OCI-LY1 (cell line): ENCODE data around the gene ABHD6.

Experiments
- H2AFZ ChIP-seq: fragments of 200-600 bp; sonication (generic), shearing (Covaris generic); 2 replicates; pipeline ENCODE4 v1.6.0; 2014; ENCODE audit warnings: antibody characterized with exemption, mild to moderate bottlenecking, low read length
- H3F3A ChIP-seq: fragments of 200-600 bp; sonication (generic), shearing (Covaris generic); 2 replicates; pipeline ENCODE4 v1.6.0; 2014; ENCODE audit warnings: mild to moderate bottlenecking, antibody characterized with exemption, low read length, moderate library complexity; ENCODE audit not compliant: insufficient read depth
- H3K27ac ChIP-seq: fragments of 200-600 bp; sonication (generic); 2 replicates; pipeline ENCODE4 v1.5.1; 2014; ENCODE audit warnings: low read length, mixed run types, mild to moderate bottlenecking, low read depth; ENCODE audit not compliant: poor library complexity, severe bottlenecking
- H3K27me3 ChIP-seq: fragments of 200-600 bp; sonication (generic); 2 replicates; pipeline ENCODE4 v1.6.0; 2014; ENCODE audit warnings: antibody characterized with exemption, mild to moderate bottlenecking, low read length, moderate library complexity; ENCODE audit not compliant: insufficient read depth
- H3K36me3 ChIP-seq: fragments of 200-600 bp; sonication (generic); 2 replicates; pipeline ENCODE4 v1.6.1; 2014; ENCODE audit warnings: mild to moderate bottlenecking, antibody characterized with exemption, low read length, moderate library complexity, mixed read lengths; ENCODE audit not compliant: insufficient read depth
- H3K4me1 ChIP-seq: fragments of 200-600 bp; sonication (generic); 2 replicates; pipeline ENCODE4 v1.5.1; 2014; ENCODE audit warnings: mild to moderate bottlenecking, low read length, moderate library complexity; ENCODE audit not compliant: insufficient read depth, severe bottlenecking
- H3K4me2 ChIP-seq: fragments of 200-600 bp; sonication (generic), shearing (Covaris generic); 2 replicates; pipeline ENCODE4 v1.6.1; 2014; ENCODE audit warnings: low read length
- H3K4me3 ChIP-seq: fragments of 200-600 bp; sonication (generic); 2 replicates; pipeline ENCODE4 v1.5.1; 2014; ENCODE audit warnings: low read length, low read depth, mild to moderate bottlenecking, mixed read lengths; ENCODE audit not compliant: poor library complexity, severe bottlenecking
- H3K79me2 ChIP-seq: fragments of 200-600 bp; shearing (Covaris generic); 2 replicates; pipeline ENCODE4 v1.6.1; 2016; ENCODE audit warnings: mixed run types, low read length, mixed read lengths; ENCODE audit not compliant: insufficient read depth
- H3K9ac ChIP-seq: fragments of 200-600 bp; sonication (generic), shearing (Covaris generic); 2 replicates; pipeline ENCODE4 v1.6.1; 2014; ENCODE audit warnings: mild to moderate bottlenecking, low read length, mixed read lengths
- H3K9me2 ChIP-seq: fragments of 200-600 bp; sonication (generic), shearing (Covaris generic); 2 replicates; pipeline ENCODE4 v1.6.1; 2014; ENCODE audit warnings: low read depth, mild to moderate bottlenecking, low read length, mixed read lengths
- H3K9me3 ChIP-seq: fragments of 200-600 bp; shearing (Covaris generic); 2 replicates; pipeline ENCODE4 v1.6.1; 2014; ENCODE audit warnings: low read length, mixed read lengths
- H4K20me1 ChIP-seq: fragments of 200-600 bp; sonication (generic), shearing (Covaris generic); 2 replicates; pipeline ENCODE4 v1.6.0; 2016; ENCODE audit warnings: mild to moderate bottlenecking, low read length; ENCODE audit not compliant: insufficient read depth
- CTCF ChIP-seq: fragments of 200-600 bp; sonication (generic), shearing (Covaris generic); IDR thresholded peaks from 2 replicates; pipeline ENCODE4 v1.5.1; 2017; ENCODE audit warnings: mild to moderate bottlenecking, antibody characterized with exemption, low read length, moderate library complexity, mixed read lengths
- EZH2 ChIP-seq: fragments of 200-600 bp; sonication (generic), shearing (Covaris generic); IDR thresholded peaks from 2 replicates; pipeline ENCODE4 v1.8.0; 2017; ENCODE audit warnings: borderline replicate concordance, mixed run types, mild to moderate bottlenecking, antibody characterized with exemption, low read length, moderate library complexity, mixed read lengths

ABHD6 gene

GRCh38 chr3:58189691-58190090 lies 47.9 kb upstream of the ABHD6 start:
- no peak overlapping the region for H3K9ac ChIP-seq
- H4K20me1 ChIP-seq: no peaks in the 10 kb centered on the region
- H3K27ac ChIP-seq: no peak overlapping the region
- no peak overlapping the region for H3K4me3 ChIP-seq
- H3K79me2 ChIP-seq: no peaks in the 10 kb centered on the region
- no peaks in the 10 kb centered on the region for H3K9me3 ChIP-seq
- no peaks in the 10 kb centered on the region for H3K4me1 ChIP-seq
- no peaks in the 10 kb centered on the region; the same call in 1 of the 2 replicates for H3K36me3 ChIP-seq
- H3K4me2 ChIP-seq: no peak overlapping the region
- no peaks in the 10 kb centered on the region for H3K9me2 ChIP-seq
- no peaks in the 10 kb centered on the region for H3F3A ChIP-seq
- no peak overlapping the region for H2AFZ ChIP-seq
- no peaks in the 10 kb centered on the region for H3K27me3 ChIP-seq
- no peak for TF ChIP-seq CTCF
- no peak for TF ChIP-seq EZH2

GRCh38 chr3:58190291-58190690 lies 47.3 kb upstream of the ABHD6 start:
- H3K4me3 ChIP-seq: no peak overlapping the region
- no peaks in the 10 kb centered on the region for H3K79me2 ChIP-seq
- no peak overlapping the region for H3K27ac ChIP-seq
- no peaks in the 10 kb centered on the region for H3K27me3 ChIP-seq
- no peaks in the 10 kb centered on the region for H4K20me1 ChIP-seq
- no peaks in the 10 kb centered on the region for H3F3A ChIP-seq
- no peak overlapping the region for H2AFZ ChIP-seq
- no peak for TF ChIP-seq EZH2
- no peak for TF ChIP-seq CTCF
- no peak overlapping the region for H3K4me2 ChIP-seq
- no peaks in the 10 kb centered on the region for H3K4me1 ChIP-seq
- H3K9ac ChIP-seq: no peak overlapping the region
- no peaks in the 10 kb centered on the region for H3K9me2 ChIP-seq
- H3K9me3 ChIP-seq: no peaks in the 10 kb centered on the region
- H3K36me3 ChIP-seq: no peaks in the 10 kb centered on the region; the same call in 1 of the 2 replicates

DNA sequence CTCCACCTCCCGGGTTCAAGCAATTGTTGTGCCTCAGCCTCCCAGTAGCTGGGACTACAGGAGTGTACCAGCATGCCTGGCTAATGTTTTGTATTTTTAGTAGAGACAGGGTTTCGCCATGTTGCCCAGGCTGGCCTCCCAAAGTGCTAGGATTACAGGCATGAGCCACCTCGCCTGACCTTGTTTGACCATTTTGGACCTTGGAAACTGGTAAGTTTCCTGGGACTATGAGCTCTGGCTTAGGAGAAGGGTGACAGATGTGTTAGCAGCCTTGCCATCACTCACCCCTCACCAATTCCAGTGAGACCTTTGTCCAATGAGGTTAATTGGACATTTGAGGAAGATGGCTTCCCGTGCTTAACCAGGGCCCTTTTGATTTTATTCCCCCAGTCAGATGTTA lies 46.7 kb upstream of the ABHD6 start:
- H3K4me2 ChIP-seq: no peak overlapping the region
- no peak overlapping the region for H2AFZ ChIP-seq
- H4K20me1 ChIP-seq: no peaks in the 10 kb centered on the region
- H3F3A ChIP-seq: no peaks in the 10 kb centered on the region
- no peak overlapping the region for H3K27ac ChIP-seq
- no peaks in the 10 kb centered on the region for H3K79me2 ChIP-seq
- H3K4me1 ChIP-seq: no peaks in the 10 kb centered on the region
- H3K36me3 ChIP-seq: no peaks in the 10 kb centered on the region; the same call in 1 of the 2 replicates
- H3K27me3 ChIP-seq: no peaks in the 10 kb centered on the region
- H3K4me3 ChIP-seq: no peak overlapping the region
- H3K9me3 ChIP-seq: peaks cover 2% of the 10 kb centered on the region; the same call in 1 of the 2 replicates
- no peak for TF ChIP-seq EZH2
- TF ChIP-seq CTCF: no peak
- H3K9ac ChIP-seq: no peak overlapping the region
- no peaks in the 10 kb centered on the region for H3K9me2 ChIP-seq
